HFF-Myc (cell line): ENCODE data around the gene SPC24.

Experiments
- DNase-seq: peaks from one replicate; pipeline ENCODE4 v3.0.0-alpha.2; 2011; ENCODE audit warnings: low read depth; ENCODE audit errors: extremely low read depth
- H3K4me3 ChIP-seq: replicated peaks from 2 replicates; pipeline ENCODE4 v1.5.1; 2011; ENCODE audit warnings: low read depth, mild to moderate bottlenecking, control low read depth, low read length
- TF ChIP-seq, protein P1 (sequence below): IDR thresholded peaks from 2 replicates; pipeline ENCODE4 v1.5.1; 2012; ENCODE audit warnings: mild to moderate bottlenecking, low read depth, low read length, control low read depth; ENCODE audit errors: missing control alignments

Gene SPC24

DNA sequence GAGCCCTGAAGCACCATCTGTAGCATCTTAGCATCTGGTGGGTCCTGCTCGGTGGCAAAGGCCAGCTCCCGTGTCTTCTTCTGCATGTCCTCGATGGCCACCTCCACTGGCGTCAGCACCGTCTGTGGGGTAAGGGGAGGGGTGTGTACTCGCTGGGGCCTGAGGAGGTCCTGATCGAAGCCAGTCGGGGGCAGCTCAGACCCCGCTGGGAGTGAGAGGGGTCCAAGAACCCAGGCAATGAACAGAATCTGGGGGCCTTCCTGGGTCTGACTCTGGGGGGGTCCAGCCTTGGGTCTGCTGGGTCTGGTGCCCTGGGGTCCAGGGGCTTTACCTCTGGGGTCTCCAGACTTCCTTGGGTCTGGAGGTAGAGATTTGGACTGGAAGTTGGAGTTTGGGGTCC lies 45.3 kb upstream of the SPC24 start:
- no peak for DNase-seq
- no peak overlapping the region for H3K4me3 ChIP-seq
- TF ChIP-seq, protein P1, sequence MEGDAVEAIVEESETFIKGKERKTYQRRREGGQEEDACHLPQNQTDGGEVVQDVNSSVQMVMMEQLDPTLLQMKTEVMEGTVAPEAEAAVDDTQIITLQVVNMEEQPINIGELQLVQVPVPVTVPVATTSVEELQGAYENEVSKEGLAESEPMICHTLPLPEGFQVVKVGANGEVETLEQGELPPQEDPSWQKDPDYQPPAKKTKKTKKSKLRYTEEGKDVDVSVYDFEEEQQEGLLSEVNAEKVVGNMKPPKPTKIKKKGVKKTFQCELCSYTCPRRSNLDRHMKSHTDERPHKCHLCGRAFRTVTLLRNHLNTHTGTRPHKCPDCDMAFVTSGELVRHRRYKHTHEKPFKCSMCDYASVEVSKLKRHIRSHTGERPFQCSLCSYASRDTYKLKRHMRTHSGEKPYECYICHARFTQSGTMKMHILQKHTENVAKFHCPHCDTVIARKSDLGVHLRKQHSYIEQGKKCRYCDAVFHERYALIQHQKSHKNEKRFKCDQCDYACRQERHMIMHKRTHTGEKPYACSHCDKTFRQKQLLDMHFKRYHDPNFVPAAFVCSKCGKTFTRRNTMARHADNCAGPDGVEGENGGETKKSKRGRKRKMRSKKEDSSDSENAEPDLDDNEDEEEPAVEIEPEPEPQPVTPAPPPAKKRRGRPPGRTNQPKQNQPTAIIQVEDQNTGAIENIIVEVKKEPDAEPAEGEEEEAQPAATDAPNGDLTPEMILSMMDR: no peak

GRCh38 chr19:11200015-11200574 lies 44.5 kb upstream of the SPC24 start:
- no peak for DNase-seq
- no peak overlapping the region for H3K4me3 ChIP-seq
- TF ChIP-seq, protein P1: no peak

DNA sequence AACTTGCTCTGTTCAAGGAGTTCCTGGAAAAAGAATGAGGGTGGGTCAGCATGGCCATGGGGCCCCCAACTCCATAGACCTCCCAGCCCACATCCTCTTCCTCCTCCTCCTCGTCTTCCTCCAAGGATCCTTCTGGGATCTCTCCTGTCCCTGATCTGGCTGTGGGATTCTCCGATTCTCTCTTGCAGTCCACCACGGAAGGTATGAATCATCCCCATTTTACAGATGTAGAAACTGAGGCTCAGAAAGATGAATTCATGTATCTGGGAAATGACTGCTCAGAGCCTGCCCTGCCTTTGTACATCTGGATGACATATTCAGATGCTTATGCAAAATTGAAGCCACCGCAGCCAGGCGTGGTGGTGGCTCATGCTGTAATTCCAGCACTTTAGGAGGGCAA lies 43.9 kb upstream of the SPC24 start:
- no peak for DNase-seq
- H3K4me3 ChIP-seq: no peak overlapping the region
- TF ChIP-seq, protein P1: no peak

GRCh38 chr19:11198769-11199424 lies 43.3 kb upstream of the SPC24 start:
- TF ChIP-seq, protein P1: no peak
- DNase-seq: no peak
- no peak overlapping the region for H3K4me3 ChIP-seq

GRCh38 chr19:11198175-11198534 lies 42.6 kb upstream of the SPC24 start:
- H3K4me3 ChIP-seq: no peak overlapping the region
- no peak for DNase-seq
- TF ChIP-seq, protein P1: no peak

DNA sequence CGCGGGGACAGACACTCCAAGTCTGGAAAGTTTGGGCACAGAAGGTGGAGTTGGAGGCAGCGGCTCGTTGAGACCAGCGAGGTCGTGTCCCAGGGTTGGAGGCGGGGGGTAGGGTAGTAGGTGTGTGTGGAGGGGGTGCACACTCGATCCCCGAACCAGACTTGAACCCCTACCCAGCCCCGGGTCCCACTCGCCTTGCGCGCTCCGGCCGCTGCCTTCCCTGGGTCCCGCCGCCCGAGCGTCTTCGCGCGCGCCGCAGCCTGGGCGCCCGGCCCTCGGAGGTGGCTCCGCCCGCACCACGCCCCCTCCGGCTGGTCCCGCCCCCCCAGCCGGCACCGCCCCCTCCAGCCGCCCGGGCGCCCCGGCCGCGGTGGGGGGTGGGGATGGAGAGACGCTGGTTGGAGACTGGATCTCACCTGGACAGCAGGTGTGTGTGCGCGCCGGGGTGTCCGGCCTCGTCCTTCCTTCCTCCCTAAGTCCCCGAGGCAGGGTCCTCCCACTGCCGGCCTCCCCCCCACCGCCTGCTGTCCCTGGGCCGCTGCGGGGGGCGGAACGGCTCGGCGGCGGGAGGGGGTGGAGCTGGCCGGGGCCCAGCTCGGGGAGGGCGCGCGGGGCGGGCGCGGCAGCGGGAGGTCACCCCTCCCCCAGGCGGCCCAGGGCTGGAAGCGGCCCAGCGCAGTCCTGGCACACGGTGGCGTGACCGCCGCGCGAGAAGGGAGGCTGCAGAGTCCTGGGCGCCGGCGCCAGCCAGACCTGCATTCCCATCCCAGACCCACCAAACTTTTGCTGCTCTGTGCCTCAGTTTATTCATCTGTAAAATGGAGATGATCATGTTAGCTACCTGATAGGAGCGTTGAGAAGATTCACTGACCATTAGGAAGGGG lies 42.0 kb upstream of the SPC24 start, which contains the start of gene KANK2:
TSS of gene KANK2 (minus strand) at position 255 of the 884 bp plus-strand sequence. CDS start 3,034 bp downstream, outside the sequence.
- DNase-seq: no peak
- TF ChIP-seq, protein P1: no peak
- peak within 1 kb of the TSS; percentile 79 for H3K4me3 ChIP-seq
